ENCODE measurements around the gene MAVS.
"Not testable (repeated sequence)": the region's sequence is repeated elsewhere in the genome, so short reads cannot be mapped to it uniquely, and the experiment has no call there.

MAVS gene

GRCh38 chr20:3894796-3895195 lies 48.2 kb downstream of the MAVS start:
- Histone ChIP-seq H2AFZ (ENCODE audit: low read depth, low read length) (no peak overlapping the region), H3K79me2 (ENCODE audit: insufficient read depth, low read length) (peaks cover 100% of the 10 kb centered on the region), H3K27ac (ENCODE audit: low read length) (no peak overlapping the region), H3K36me3 (ENCODE audit: insufficient read depth, low read length) (peaks cover 57% of the 10 kb centered on the region), H3K9ac (ENCODE audit: low read depth, low read length) (no peak overlapping the region), H4K20me1 (ENCODE audit: insufficient read depth, low read length) (peaks cover 95% of the 10 kb centered on the region), H3K9me3 (ENCODE audit: insufficient read depth, low read length, severe bottlenecking) (no peaks in the 10 kb centered on the region), H3K4me1 (ENCODE audit: insufficient read depth, low read length) (peaks cover 59% of the 10 kb centered on the region), H3K4me2 (ENCODE audit: insufficient read depth, low read length) (peak overlapping the region; percentile 35; the same call in 1 of the 2 replicates), H3K27me3 (ENCODE audit: insufficient read depth, low read length, poor library complexity) (no peaks in the 10 kb centered on the region), H3K4me3 (ENCODE audit: low read depth in 1 of 2, low read length in 2 of 2) (no peak overlapping the region)
- no peak for ATAC-seq (ENCODE audit: insufficient read depth, low read depth)
- no peak for TF ChIP-seq EZH2 (IDR thresholded peaks at IDR 0.05; ENCODE audit: borderline replicate concordance, low read depth, low read length, severe bottlenecking)
- TF ChIP-seq CTCF (IDR thresholded peaks at IDR 0.05; ENCODE audit: borderline replicate concordance, extremely low read depth, low read length, poor library complexity, severe bottlenecking): no peak
- no peak for DNase-seq

DNA sequence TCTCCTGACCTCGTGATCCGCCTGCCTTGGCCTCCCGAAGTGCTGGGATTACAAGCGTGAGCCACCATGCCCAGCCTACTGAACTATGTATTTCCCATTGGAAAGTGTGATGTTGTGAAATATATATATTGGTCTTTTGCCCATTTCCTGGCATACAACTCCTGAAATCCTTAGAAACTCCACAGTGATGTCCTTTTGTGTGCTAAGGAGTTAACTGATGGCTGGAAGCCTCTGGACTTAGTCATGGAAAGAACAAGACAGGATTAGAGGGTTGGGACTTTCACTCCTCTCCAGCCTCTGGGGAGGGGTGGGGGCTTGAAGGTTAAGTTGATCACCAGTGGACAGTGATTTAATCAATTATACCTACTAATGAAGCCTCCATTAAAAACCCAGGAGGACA lies 49.7 kb downstream of the MAVS start:
- TF ChIP-seq CTCF (IDR thresholded peaks at IDR 0.05; ENCODE audit: borderline replicate concordance, extremely low read depth, low read length, poor library complexity, severe bottlenecking) (no peak), EZH2 (IDR thresholded peaks at IDR 0.05; ENCODE audit: borderline replicate concordance, low read depth, low read length, severe bottlenecking) (no peak)
- no peaks in the 10 kb centered on the region for H3K27me3 ChIP-seq (ENCODE audit: insufficient read depth, low read length, poor library complexity)
- peaks cover 100% of the 10 kb centered on the region for H3K79me2 ChIP-seq (ENCODE audit: insufficient read depth, low read length)
- no peak for ATAC-seq (ENCODE audit: insufficient read depth, low read depth)
- H3K9me3 ChIP-seq (ENCODE audit: insufficient read depth, low read length, severe bottlenecking): no peaks in the 10 kb centered on the region
- peaks cover 92% of the 10 kb centered on the region for H4K20me1 ChIP-seq (ENCODE audit: insufficient read depth, low read length)
- no peak overlapping the region for H3K9ac ChIP-seq (ENCODE audit: low read depth, low read length)
- peaks cover 48% of the 10 kb centered on the region for H3K36me3 ChIP-seq (ENCODE audit: insufficient read depth, low read length)
- DNase-seq: no peak
- no peak overlapping the region for H3K4me3 ChIP-seq (ENCODE audit: low read depth in 1 of 2, low read length in 2 of 2)
- no peak overlapping the region for H3K27ac ChIP-seq (ENCODE audit: low read length)
- peak overlapping the region; percentile 25; the same call in 1 of the 2 replicates for H3K4me2 ChIP-seq (ENCODE audit: insufficient read depth, low read length)
- no peak overlapping the region for H2AFZ ChIP-seq (ENCODE audit: low read depth, low read length)
- H3K4me1 ChIP-seq (ENCODE audit: insufficient read depth, low read length): peaks cover 46% of the 10 kb centered on the region

GRCh38 chr20:3896853-3897583 lies 50.4 kb downstream of the MAVS start:
- Histone ChIP-seq H3K4me1 (ENCODE audit: insufficient read depth, low read length) (peaks cover 38% of the 10 kb centered on the region), H3K36me3 (ENCODE audit: insufficient read depth, low read length) (peaks cover 41% of the 10 kb centered on the region), H3K4me3 (ENCODE audit: low read depth in 1 of 2, low read length in 2 of 2) (no peak overlapping the region), H2AFZ (ENCODE audit: low read depth, low read length) (no peak overlapping the region), H3K9me3 (ENCODE audit: insufficient read depth, low read length, severe bottlenecking) (no peaks in the 10 kb centered on the region), H3K79me2 (ENCODE audit: insufficient read depth, low read length) (peaks cover 100% of the 10 kb centered on the region), H3K4me2 (ENCODE audit: insufficient read depth, low read length) (peak overlapping the region; percentile 29; the same call in 1 of the 2 replicates), H3K27ac (ENCODE audit: low read length) (no peak overlapping the region), H3K9ac (ENCODE audit: low read depth, low read length) (0 out of 2 replicates have a peak overlapping the region, but pooled peaks have one; percentile 2), H3K27me3 (ENCODE audit: insufficient read depth, low read length, poor library complexity) (no peaks in the 10 kb centered on the region), H4K20me1 (ENCODE audit: insufficient read depth, low read length) (peaks cover 92% of the 10 kb centered on the region)
- DNase-seq (no peak), ATAC-seq (ENCODE audit: insufficient read depth, low read depth) (no peak; the same call in 2 of the 3 replicates)
- TF ChIP-seq CTCF (IDR thresholded peaks at IDR 0.05; ENCODE audit: borderline replicate concordance, extremely low read depth, low read length, poor library complexity, severe bottlenecking): no peak
- TF ChIP-seq EZH2 (IDR thresholded peaks at IDR 0.05; ENCODE audit: borderline replicate concordance, low read depth, low read length, severe bottlenecking): no peak

DNA sequence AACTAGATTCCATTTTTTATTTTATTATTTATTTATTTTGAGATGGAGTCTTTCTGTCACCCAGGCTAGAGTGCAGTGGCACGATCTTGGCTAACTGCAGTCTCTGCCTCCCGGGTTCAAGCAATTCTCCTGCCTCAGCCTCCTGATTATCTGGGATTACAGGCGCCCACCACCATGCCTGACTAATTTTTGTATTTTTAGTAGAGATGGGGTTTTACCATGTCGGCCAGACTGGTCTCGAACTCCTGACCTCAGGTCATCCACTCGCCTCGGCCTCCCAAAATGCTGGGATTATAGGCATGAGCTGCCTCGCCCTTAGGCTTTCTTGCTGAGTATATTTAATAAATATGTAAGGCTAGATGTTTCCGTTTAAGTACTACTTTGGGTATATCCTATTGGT lies 51.5 kb downstream of the MAVS start:
- H3K9me3 ChIP-seq (ENCODE audit: insufficient read depth, low read length, severe bottlenecking); H3K4me3 ChIP-seq (ENCODE audit: low read depth in 1 of 2, low read length in 2 of 2); DNase-seq; H3K27me3 ChIP-seq (ENCODE audit: insufficient read depth, low read length, poor library complexity); H3K9ac ChIP-seq (ENCODE audit: low read depth, low read length); H3K27ac ChIP-seq (ENCODE audit: low read length); ATAC-seq (ENCODE audit: insufficient read depth, low read depth); H2AFZ ChIP-seq (ENCODE audit: low read depth, low read length); H3K4me2 ChIP-seq (ENCODE audit: insufficient read depth, low read length): not testable (repeated sequence)
- peaks cover 100% of the 10 kb centered on the region for H3K79me2 ChIP-seq (ENCODE audit: insufficient read depth, low read length)
- peaks cover 27% of the 10 kb centered on the region for H3K4me1 ChIP-seq (ENCODE audit: insufficient read depth, low read length)
- peaks cover 92% of the 10 kb centered on the region for H4K20me1 ChIP-seq (ENCODE audit: insufficient read depth, low read length)
- H3K36me3 ChIP-seq (ENCODE audit: insufficient read depth, low read length): peaks cover 31% of the 10 kb centered on the region

All from DND-41 (cell line).